ENCODE results near the gene TSPAN16. TPM values are rescaled to one million over a fixed set of nuclear protein-coding genes. Genes with fewer than 3 reads are reported as not detected.

TSPAN16 gene
- total and polyA plus RNA-seq, 8 donors: not detected

DNA sequence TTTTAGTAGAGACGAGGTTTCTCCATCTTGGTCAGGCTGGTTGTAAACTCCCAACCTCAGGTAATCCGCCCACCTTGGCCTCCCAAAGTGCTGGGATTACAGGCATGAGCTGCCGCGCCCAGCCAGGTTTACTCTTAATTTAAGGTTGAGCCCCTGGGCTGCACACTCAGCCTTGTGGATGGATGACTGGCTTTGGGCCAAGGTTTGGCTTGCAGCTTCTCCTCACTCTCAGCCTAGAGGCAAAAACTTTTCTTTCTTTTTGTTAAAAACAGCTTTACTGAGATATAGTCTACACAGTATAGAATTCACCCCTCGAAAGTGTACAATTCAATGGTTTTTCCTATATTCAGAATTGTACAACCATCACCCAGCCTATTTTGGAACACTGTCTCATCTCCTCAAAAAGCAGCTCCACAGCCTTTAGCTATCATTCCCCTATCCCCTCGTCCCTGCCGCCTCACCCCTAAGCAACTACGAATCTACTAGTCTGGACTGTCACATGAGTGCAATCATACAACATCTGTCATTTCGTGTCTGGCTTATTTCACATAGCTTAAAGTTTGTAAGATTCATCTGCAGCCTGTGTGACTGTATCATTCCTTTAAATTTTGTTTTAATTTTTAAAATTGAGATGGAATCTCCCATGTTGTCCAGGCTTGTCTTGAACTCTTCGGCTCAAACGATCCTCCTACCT, 14.5 kb upstream of the TSPAN16 start:
- no peaks in the 10 kb centered on the region for H3K36me3 ChIP-seq
- no peak for DNase-seq
- H3K4me1 ChIP-seq: no peaks in the 10 kb centered on the region
- no peaks in the 10 kb centered on the region for H3K9me3 ChIP-seq
- no peak for FAIRE-seq
- H3K27me3 ChIP-seq: no peaks in the 10 kb centered on the region
- TF ChIP-seq, protein P1, sequence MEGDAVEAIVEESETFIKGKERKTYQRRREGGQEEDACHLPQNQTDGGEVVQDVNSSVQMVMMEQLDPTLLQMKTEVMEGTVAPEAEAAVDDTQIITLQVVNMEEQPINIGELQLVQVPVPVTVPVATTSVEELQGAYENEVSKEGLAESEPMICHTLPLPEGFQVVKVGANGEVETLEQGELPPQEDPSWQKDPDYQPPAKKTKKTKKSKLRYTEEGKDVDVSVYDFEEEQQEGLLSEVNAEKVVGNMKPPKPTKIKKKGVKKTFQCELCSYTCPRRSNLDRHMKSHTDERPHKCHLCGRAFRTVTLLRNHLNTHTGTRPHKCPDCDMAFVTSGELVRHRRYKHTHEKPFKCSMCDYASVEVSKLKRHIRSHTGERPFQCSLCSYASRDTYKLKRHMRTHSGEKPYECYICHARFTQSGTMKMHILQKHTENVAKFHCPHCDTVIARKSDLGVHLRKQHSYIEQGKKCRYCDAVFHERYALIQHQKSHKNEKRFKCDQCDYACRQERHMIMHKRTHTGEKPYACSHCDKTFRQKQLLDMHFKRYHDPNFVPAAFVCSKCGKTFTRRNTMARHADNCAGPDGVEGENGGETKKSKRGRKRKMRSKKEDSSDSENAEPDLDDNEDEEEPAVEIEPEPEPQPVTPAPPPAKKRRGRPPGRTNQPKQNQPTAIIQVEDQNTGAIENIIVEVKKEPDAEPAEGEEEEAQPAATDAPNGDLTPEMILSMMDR (IDR thresholded peaks at IDR 0.05): no peak
- H3K4me3 ChIP-seq: no peak overlapping the region
- 59 to 76% methylated on average over 11 of the region's 11 CpGs for WGBS, 2 donors
- ATAC-seq: peak in 1 of 4 donors; percentile 13
- intact Hi-C loops (cut with DNase I): no loop called here
- no peak overlapping the region for H3K27ac ChIP-seq

DNA sequence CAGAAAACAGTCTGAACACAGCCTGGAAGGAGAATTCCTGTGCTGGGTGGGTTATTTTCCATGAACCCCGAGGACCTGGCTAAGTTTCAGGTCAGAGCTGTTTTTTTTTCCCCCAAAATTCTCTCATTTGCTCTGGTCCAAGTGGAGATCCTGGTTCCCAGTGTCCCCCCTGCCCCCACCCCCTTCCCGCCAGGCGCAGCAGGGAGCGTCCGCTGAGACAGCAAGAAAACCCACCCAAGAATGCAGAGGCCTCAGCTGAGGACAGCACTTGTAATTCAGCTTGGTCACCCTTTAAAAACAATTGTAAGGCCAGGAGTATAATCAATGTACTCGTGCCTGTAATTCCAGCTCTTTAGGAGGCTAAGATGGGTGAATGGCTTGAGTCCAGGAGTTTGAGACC, 11.4 kb upstream of the TSPAN16 start:
- FAIRE-seq (no peak), DNase-seq (no peak), ATAC-seq (no peak)
- TF ChIP-seq, protein P1 (IDR thresholded peaks at IDR 0.05): no peak
- Histone ChIP-seq H3K4me1 (no peaks in the 10 kb centered on the region), H3K36me3 (no peaks in the 10 kb centered on the region), H3K4me3 (no peak overlapping the region), H3K27me3 (no peaks in the 10 kb centered on the region), H3K9me3 (no peaks in the 10 kb centered on the region), H3K27ac (no peak overlapping the region)
- WGBS, 2 donors: 73 to 82% methylated on average over 6 of the region's 6 CpGs
- intact Hi-C loops (cut with DNase I): no loop called here

DNA sequence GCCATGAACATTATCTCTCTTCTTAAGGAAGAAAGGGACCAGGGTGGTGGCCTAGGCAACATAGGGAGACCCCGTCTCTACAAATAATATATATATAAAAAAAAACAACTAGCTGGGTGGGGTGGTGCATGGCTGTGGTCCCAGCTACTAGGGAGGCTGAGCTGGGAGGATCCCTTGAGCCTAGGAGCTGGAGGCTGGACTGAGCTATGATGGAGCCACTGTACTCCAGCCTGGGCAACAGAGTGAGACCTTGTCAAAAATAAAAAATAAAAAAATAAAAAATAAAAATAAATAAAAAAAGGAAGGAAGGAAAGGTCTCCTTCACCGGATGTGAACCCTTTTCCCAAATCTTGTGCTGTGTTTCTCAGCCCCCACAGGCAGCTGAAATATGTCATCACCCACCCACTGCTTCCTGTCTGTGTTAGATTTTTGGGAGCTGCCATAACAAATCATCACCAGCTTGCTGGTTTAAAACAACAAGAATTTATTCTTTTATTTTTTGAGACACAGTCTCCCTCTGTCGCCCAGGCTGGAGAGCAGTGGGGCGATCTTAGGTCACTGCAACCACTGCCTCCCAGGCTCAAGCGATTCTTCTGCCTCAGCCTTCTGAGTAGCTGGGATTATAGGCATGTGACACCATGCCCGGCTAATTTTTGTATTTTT, 9.5 kb upstream of the TSPAN16 start:
- 70 to 76% methylated on average over 6 of the region's 6 CpGs for WGBS, 2 donors

DNA sequence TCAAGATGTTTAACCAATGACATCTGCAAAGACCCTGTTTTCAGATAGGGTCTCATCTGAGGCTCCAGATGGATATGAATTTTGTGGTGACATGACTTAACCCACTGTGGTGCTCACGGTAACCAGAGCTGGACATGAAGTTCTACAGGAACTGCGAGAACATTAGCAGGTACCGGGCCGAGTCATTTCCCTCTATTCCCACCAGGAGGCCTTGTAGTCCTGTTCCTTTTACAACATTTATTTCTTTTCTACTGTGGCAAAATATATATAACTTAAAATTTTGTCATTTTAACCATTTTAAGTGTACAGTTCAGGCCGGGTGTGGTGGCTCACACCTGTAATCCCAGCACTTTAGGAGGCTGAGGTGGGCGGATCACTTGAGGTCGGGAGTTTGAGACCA, 7.6 kb upstream of the TSPAN16 start:
- Histone ChIP-seq H3K4me3 (no peak overlapping the region), H3K27ac (no peak overlapping the region), H3K9me3 (no peaks in the 10 kb centered on the region), H3K36me3 (no peaks in the 10 kb centered on the region), H3K4me1 (no peaks in the 10 kb centered on the region), H3K27me3 (no peaks in the 10 kb centered on the region)
- TF ChIP-seq, protein P1 (IDR thresholded peaks at IDR 0.05): peak in 3 of 4 donors; percentile 11 to 26 (median 18)
- ATAC-seq: peak in 1 of 4 donors; percentile 39
- no peak for DNase-seq
- no peak for FAIRE-seq
- 75 to 76% methylated on average over 7 of the region's 7 CpGs for WGBS, 2 donors
- intact Hi-C loops (cut with DNase I): no loop called here

More for the DNA sequence above, 9.5 kb upstream of the TSPAN16 start:
- Histone ChIP-seq H3K4me1 (no peaks in the 10 kb centered on the region), H3K27me3 (no peaks in the 10 kb centered on the region), H3K4me3 (no peak overlapping the region), H3K36me3 (no peaks in the 10 kb centered on the region), H3K9me3 (no peaks in the 10 kb centered on the region), H3K27ac (no peak overlapping the region)
- intact Hi-C loops (cut with DNase I): no loop called here
- ATAC-seq (peak in 1 of 4 donors; percentile 21), FAIRE-seq (no peak), DNase-seq (no peak)
- TF ChIP-seq, protein P1 (IDR thresholded peaks at IDR 0.05): no peak

DNA sequence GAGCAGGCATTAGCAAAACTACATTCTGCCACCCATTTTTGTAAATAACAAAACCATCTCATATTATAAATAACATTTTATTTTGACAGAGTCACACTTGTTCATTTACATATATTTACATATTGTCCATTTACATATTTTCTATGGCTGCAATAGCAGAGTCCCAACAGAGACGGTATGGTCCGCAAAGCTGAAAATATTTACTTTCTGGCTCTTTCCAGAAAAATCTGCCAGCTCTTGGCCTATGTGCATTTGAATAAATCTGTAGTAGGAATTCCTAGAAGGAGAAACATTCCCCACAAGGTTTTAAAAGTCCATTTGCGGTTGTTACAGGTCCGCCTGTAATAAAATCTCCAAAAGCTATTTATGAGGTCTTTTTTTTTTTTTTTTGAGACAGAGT, 5.7 kb upstream of the TSPAN16 start:
- no peak for ATAC-seq
- FAIRE-seq: no peak
- H3K4me3 ChIP-seq: no peak overlapping the region
- H3K36me3 ChIP-seq: no peaks in the 10 kb centered on the region
- H3K27me3 ChIP-seq: no peaks in the 10 kb centered on the region
- TF ChIP-seq, protein P1 (IDR thresholded peaks at IDR 0.05): no peak
- no peaks in the 10 kb centered on the region for H3K4me1 ChIP-seq
- no peak overlapping the region for H3K27ac ChIP-seq
- 81 to 84% methylated on average over 4 of the region's 4 CpGs for WGBS, 2 donors
- no peaks in the 10 kb centered on the region for H3K9me3 ChIP-seq
- no peak for DNase-seq
- intact Hi-C loops (cut with DNase I): loop anchor here (10.0 kb wide), 2 partner anchors 155 to 195 kb away; partner anchors contain the start of gene ELAVL3 (in 1 of the 3)

All from pancreas (tissue), 10 donors.